ENCODE measurements around the gene PRDM10. TPM values are rescaled to one million over a fixed set of nuclear protein-coding genes. Genes with fewer than 3 reads are reported as not detected.

The PRDM10 gene
- total and polyA plus RNA-seq, 10 of the 15 experiments (the other 5 are each of a cell fraction or from before 2014, with no cell fraction given): 0.93 to 6.2 (median 4.1) TPM

GRCh38 chr11:129895126-129896041, 107.3 kb downstream of the PRDM10 start, which contains the start of gene NFRKB (continued):
- TF ChIP-seq ZNF687 (IDR thresholded peaks at IDR 0.05) (peak; percentile 47; the same call in 1 of the 2 replicates), NR2C1 (IDR thresholded peaks at IDR 0.05) (no peak), EZH2 (IDR thresholded peaks at IDR 0.05; ENCODE audit: borderline replicate concordance, control insufficient read depth, low read depth, low read length) (no peak), JUND (IDR thresholded peaks at IDR 0.05; ENCODE audit: low read depth, low read length) (no peak), RB1 (IDR thresholded peaks at IDR 0.05; ENCODE audit: borderline replicate concordance) (0 out of 2 replicates have a peak, but pooled peaks have one; percentile 24), RUNX3 (IDR thresholded peaks at IDR 0.05; ENCODE audit: low read length) (0 out of 2 replicates have a peak, but pooled peaks have one; percentile 10), FOXK2 (IDR thresholded peaks at IDR 0.05) (no peak), NR2F1 (conservative IDR thresholded peaks at IDR 0.05) (peak; percentile 71; the same call in 1 of the 2 replicates), MYC (IDR thresholded peaks at IDR 0.05; ENCODE audit: insufficient read depth, insufficient read length, insufficient replicate concordance, low read length, severe bottlenecking) (no peak), LARP7 (IDR thresholded peaks at IDR 0.05) (0 out of 2 replicates have a peak, but pooled peaks have one; percentile 48)

Data from GM12878 (cell line).